SK-N-MC (cell line): Measurements from ENCODE around the gene AVL9.

Experiments used
- DNase-seq: peaks from one replicate; pipeline ENCODE4 v3.0.0-alpha.2; 2011; ENCODE audit warnings: low read depth, low spot score
- H3K27ac ChIP-seq: fragments of 200-600 bp; sonication (generic); 2 replicates; pipeline ENCODE4 v1.5.1; 2016; ENCODE audit warnings: mixed run types
- H3K36me3 ChIP-seq: fragments of 200-600 bp; sonication (generic); 2 replicates; pipeline ENCODE4 v1.6.1; 2017; ENCODE audit warnings: antibody characterized with exemption, low read length, mixed read lengths; ENCODE audit not compliant: insufficient read depth
- H3K4me3 ChIP-seq: fragments of 200-600 bp; sonication (generic); 2 replicates; pipeline ENCODE4 v1.5.1; 2016
- H3K9ac ChIP-seq: fragments of 200-600 bp; sonication (generic); 2 replicates; pipeline ENCODE4 v1.8.0; 2017; ENCODE audit warnings: mixed run types, mixed read lengths; ENCODE audit not compliant: insufficient read length
- H3K9me3 ChIP-seq: fragments of 200-600 bp; sonication (generic); 2 replicates; pipeline ENCODE4 v1.6.1; 2017; ENCODE audit warnings: low read depth, mild to moderate bottlenecking, antibody characterized with exemption, low read length, moderate library complexity, mixed read lengths
- EZH2 ChIP-seq: fragments of 200-600 bp; sonication (generic); IDR thresholded peaks from one replicate; pipeline ENCODE4 v1.6.1; 2017; ENCODE audit warnings: antibody characterized with exemption
- FOXP2 ChIP-seq: optimal IDR thresholded peaks from 2 replicates; pipeline ENCODE3; 2011; ENCODE audit warnings: mild to moderate bottlenecking, moderate library complexity; ENCODE audit not compliant: insufficient read depth; ENCODE audit errors: extremely low read length, control extremely low read depth
- POLR2AphosphoS5 ChIP-seq: IDR thresholded peaks from 2 replicates; pipeline ENCODE4 v1.6.1; 2012; ENCODE audit warnings: mild to moderate bottlenecking, low read depth, low read length, borderline replicate concordance

AVL9 gene

GRCh38 chr7:32564542-32564941, 69.3 kb downstream of the AVL9 start:
- H3K27ac ChIP-seq: 0 out of 2 replicates have a peak overlapping the region, but pooled peaks have one; percentile 5
- peaks cover 14% of the 10 kb centered on the region for H3K36me3 ChIP-seq
- DNase-seq: peak; percentile 88
- TF ChIP-seq EZH2 (no peak), FOXP2 (no peak), POLR2AphosphoS5 (no peak)
- no peak overlapping the region for H3K4me3 ChIP-seq
- no peak overlapping the region for H3K9ac ChIP-seq
- H3K9me3 ChIP-seq: no peaks in the 10 kb centered on the region

GRCh38 chr7:32569388-32570289, 74.3 kb downstream of the AVL9 start:
- DNase-seq: no peak
- H3K27ac ChIP-seq: no peak overlapping the region
- H3K36me3 ChIP-seq: peaks cover 26% of the 10 kb centered on the region
- no peak overlapping the region for H3K4me3 ChIP-seq
- H3K9me3 ChIP-seq: no peaks in the 10 kb centered on the region
- H3K9ac ChIP-seq: no peak overlapping the region
- TF ChIP-seq EZH2 (no peak), FOXP2 (no peak), POLR2AphosphoS5 (no peak)

DNA sequence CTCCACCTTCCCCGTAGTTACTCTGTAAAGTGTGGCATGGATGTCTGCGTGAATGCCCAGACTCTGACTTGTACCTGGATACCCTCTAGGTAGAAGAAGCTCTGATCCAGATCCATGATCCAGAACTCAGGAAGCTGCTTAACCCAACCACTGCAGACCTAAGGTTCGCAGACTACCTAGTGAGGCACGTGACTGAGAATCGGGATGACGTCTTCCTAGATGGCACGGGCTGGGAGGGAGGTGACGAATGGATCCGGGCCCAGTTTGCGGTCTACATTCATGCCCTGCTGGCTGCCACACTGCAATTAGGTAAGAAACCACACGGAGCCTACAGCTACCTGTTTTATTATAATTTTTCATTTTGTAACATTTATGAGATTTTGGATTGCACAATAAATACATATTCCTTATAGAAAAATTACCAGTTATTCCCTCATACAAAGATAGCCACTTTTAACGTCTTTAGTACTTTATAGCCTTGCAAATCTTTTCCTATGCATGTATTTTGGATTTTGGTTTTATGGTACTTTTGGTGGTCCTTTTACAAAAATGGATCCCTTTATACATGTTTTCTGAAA, 77.9 kb downstream of the AVL9 start:
- TF ChIP-seq FOXP2 (no peak), EZH2 (no peak), POLR2AphosphoS5 (no peak)
- peaks cover 43% of the 10 kb centered on the region for H3K36me3 ChIP-seq

DNA sequence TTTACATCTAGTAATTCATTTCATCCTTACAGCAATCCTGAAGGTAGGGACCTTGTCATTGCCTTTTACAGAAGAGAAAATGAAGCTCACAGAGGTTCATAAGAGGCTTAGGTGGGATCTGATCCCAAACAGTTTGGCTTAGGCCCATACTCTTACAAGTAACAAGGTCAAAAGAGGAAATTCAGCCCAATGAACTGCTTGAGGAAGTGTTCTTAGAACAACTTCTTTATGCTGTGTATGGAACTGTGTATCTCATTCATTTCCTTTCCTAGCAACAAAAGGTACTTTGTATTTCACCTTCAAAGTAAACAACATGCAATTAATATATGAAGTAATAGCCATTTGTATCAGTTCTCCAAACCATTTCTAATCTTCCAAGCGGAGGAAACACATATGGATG, 79.3 kb downstream of the AVL9 start:
- no peaks in the 10 kb centered on the region for H3K9me3 ChIP-seq
- no peak overlapping the region for H3K27ac ChIP-seq
- peaks cover 45% of the 10 kb centered on the region for H3K36me3 ChIP-seq
- H3K4me3 ChIP-seq: no peak overlapping the region
- DNase-seq: no peak
- no peak overlapping the region for H3K9ac ChIP-seq
- TF ChIP-seq EZH2 (no peak), FOXP2 (no peak), POLR2AphosphoS5 (no peak)

More for the DNA sequence above, 77.9 kb downstream of the AVL9 start:
- no peak for DNase-seq
- no peak overlapping the region for H3K9ac ChIP-seq
- H3K4me3 ChIP-seq: no peak overlapping the region
- no peak overlapping the region for H3K27ac ChIP-seq
- H3K9me3 ChIP-seq: no peaks in the 10 kb centered on the region

DNA sequence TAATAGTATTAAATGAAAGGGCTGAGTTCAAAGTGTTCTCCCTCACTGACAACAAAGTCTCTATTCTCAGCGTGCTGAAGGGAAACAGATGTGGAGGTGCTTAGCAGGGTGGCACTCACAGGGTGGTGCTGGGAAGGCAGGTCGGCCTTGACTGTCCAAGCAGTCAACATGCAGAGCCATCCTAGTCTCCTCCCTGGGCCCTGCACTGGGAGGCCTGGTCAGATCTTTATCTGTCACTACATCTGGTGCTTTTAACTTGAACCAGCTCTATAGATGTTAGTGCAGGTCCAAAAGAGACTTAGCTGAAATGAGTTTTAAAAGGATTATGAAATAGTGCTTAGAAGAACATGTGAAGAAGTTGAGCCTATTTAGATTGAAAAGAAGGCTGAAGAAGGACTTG, 82.1 kb downstream of the AVL9 start:
- no peak for DNase-seq
- TF ChIP-seq EZH2: no peak
- no peak for TF ChIP-seq POLR2AphosphoS5
- Histone ChIP-seq H3K27ac (no peak overlapping the region), H3K9me3 (no peaks in the 10 kb centered on the region), H3K36me3 (peaks cover 62% of the 10 kb centered on the region), H3K9ac (no peak overlapping the region), H3K4me3 (no peak overlapping the region)

- Histone ChIP-seq H3K27ac (no peak overlapping the region), H3K4me3 (no peak overlapping the region), H3K9me3 (no peaks in the 10 kb centered on the region), H3K36me3 (peaks cover 63% of the 10 kb centered on the region), H3K9ac (no peak overlapping the region)
- TF ChIP-seq POLR2AphosphoS5 (no peak), FOXP2 (no peak), EZH2 (no peak)
- DNase-seq: no peak
These were observed 84.5 kb downstream of the AVL9 start for GRCh38 chr7:32579776-32580175.

GRCh38 chr7:32580646-32581045, 85.4 kb downstream of the AVL9 start:
- Histone ChIP-seq H3K27ac (no peak overlapping the region), H3K4me3 (no peak overlapping the region), H3K9ac (no peak overlapping the region), H3K36me3 (peaks cover 61% of the 10 kb centered on the region), H3K9me3 (no peaks in the 10 kb centered on the region)
- no peak for DNase-seq
- TF ChIP-seq EZH2: no peak
- no peak for TF ChIP-seq FOXP2
- no peak for TF ChIP-seq POLR2AphosphoS5

GRCh38 chr7:32582036-32582435, 86.7 kb downstream of the AVL9 start:
- Histone ChIP-seq H3K9me3 (no peaks in the 10 kb centered on the region), H3K9ac (no peak overlapping the region), H3K27ac (no peak overlapping the region), H3K36me3 (peaks cover 56% of the 10 kb centered on the region), H3K4me3 (no peak overlapping the region)
- TF ChIP-seq POLR2AphosphoS5 (no peak), EZH2 (no peak), FOXP2 (no peak)
- DNase-seq: no peak
